H1 (cell line): ENCODE measurements around the gene DUSP2.

ENCODE experiments used
- CEBPB ChIP-seq: IDR thresholded peaks from 2 replicates; pipeline ENCODE4 v1.6.1; 2012; ENCODE audit warnings: low read depth, low read length
- CREB1 ChIP-seq: IDR thresholded peaks from 2 replicates; pipeline ENCODE4 v1.6.1; 2012; ENCODE audit warnings: inconsistent platforms
- EGR1 ChIP-seq: IDR thresholded peaks from 2 replicates; pipeline ENCODE4 v1.6.1; 2011; ENCODE audit warnings: low read depth, low read length, borderline replicate concordance
- GABPA ChIP-seq: IDR thresholded peaks from 2 replicates; pipeline ENCODE4 v1.6.1; 2011; ENCODE audit warnings: mild to moderate bottlenecking, low read length, moderate library complexity, borderline replicate concordance; ENCODE audit not compliant: insufficient read depth
- MAFK ChIP-seq: IDR thresholded peaks from 2 replicates; pipeline ENCODE4 v1.6.1; 2012; ENCODE audit warnings: low read depth, mild to moderate bottlenecking, improper control_type of control experiment, low read length
- POLR2A ChIP-seq, 2 experiments: IDR thresholded peaks; 1 replicate in 1 of 2; 2 replicates in 1 of 2; pipeline ENCODE4 v1.6.1; 2011; ENCODE audit warnings: low read depth in 2 of 2, low read length in 2 of 2, mild to moderate bottlenecking in 2 of 2; ENCODE audit errors: control extremely low read depth in 1 of 2
- POLR2AphosphoS5 ChIP-seq: IDR thresholded peaks from 2 replicates; pipeline ENCODE4 v1.6.1; 2011; ENCODE audit warnings: low read depth, low read length
- RNF2 ChIP-seq: fragments of 200-900, 300-1000 bp; sonication (generic); IDR thresholded peaks from 2 replicates; pipeline ENCODE4 v1.7.1; 2016; ENCODE audit warnings: borderline replicate concordance, low read depth, mild to moderate bottlenecking, antibody characterized with exemption, low read length; ENCODE audit not compliant: poor library complexity, severe bottlenecking; ENCODE audit errors: missing control alignments
- TCF12 ChIP-seq: IDR thresholded peaks from 2 replicates; pipeline ENCODE4 v1.6.1; 2011; ENCODE audit warnings: low read depth, mild to moderate bottlenecking, low read length
- YY1 ChIP-seq: IDR thresholded peaks from 2 replicates; pipeline ENCODE4 v1.6.1; 2011; ENCODE audit warnings: low read depth, mild to moderate bottlenecking, low read length
- TF ChIP-seq, protein P1 (sequence below), 3 experiments: IDR thresholded peaks; 1 replicate in 2 of 3; 2 replicates in 1 of 3; pipeline versions ENCODE4 v1.5.1 to v1.6.1; 2011; ENCODE audit warnings: low read length in 3 of 3, mild to moderate bottlenecking in 3 of 3, inconsistent platforms in 2 of 3, low read depth in 1 of 3, moderate library complexity in 1 of 3; ENCODE audit not compliant: insufficient read depth in 1 of 3; ENCODE audit errors: control extremely low read depth in 1 of 3

GRCh38 chr2:96184188-96184587 is 38.9 kb upstream of the DUSP2 start:
- TF ChIP-seq CEBPB: no peak
- TF ChIP-seq, protein P1, sequence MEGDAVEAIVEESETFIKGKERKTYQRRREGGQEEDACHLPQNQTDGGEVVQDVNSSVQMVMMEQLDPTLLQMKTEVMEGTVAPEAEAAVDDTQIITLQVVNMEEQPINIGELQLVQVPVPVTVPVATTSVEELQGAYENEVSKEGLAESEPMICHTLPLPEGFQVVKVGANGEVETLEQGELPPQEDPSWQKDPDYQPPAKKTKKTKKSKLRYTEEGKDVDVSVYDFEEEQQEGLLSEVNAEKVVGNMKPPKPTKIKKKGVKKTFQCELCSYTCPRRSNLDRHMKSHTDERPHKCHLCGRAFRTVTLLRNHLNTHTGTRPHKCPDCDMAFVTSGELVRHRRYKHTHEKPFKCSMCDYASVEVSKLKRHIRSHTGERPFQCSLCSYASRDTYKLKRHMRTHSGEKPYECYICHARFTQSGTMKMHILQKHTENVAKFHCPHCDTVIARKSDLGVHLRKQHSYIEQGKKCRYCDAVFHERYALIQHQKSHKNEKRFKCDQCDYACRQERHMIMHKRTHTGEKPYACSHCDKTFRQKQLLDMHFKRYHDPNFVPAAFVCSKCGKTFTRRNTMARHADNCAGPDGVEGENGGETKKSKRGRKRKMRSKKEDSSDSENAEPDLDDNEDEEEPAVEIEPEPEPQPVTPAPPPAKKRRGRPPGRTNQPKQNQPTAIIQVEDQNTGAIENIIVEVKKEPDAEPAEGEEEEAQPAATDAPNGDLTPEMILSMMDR (IDR thresholded peaks at IDR 0.05; ENCODE audit: control extremely low read depth in 1 of 3, insufficient read depth in 1 of 3, low read depth in 1 of 3, low read length in 3 of 3): no peak
- peak in 1 of 2 experiments; percentile 42; a peak in 1 of 3 replicates for TF ChIP-seq POLR2A (IDR thresholded peaks at IDR 0.05; ENCODE audit: control extremely low read depth in 1 of 2, low read depth in 2 of 2, low read length in 2 of 2)
- no peak for TF ChIP-seq EGR1
- TF ChIP-seq POLR2AphosphoS5: peak; percentile 50; the same call in 1 of the 2 replicates
- no peak for TF ChIP-seq YY1
- no peak for TF ChIP-seq RNF2
- no peak for TF ChIP-seq GABPA
- no peak for TF ChIP-seq MAFK
- TF ChIP-seq TCF12: no peak
- no peak for TF ChIP-seq CREB1
